HG03025 (cell line): ENCODE results near the gene CALD1.
A peak's percentile ranks its signal among the peaks of the same experiment; 100 is the strongest.

Experiments
- ATAC-seq: cut with Tn5 transposase; IDR thresholded peaks from one replicate; pipeline ENCODE4 v1.9.1; 2021; ENCODE audit warnings: mild to moderate bottlenecking, moderate library complexity; ENCODE audit not compliant: unreplicated experiment, low FRiP score

Gene CALD1

GRCh38 chr7:134986363-134987251 is 207.2 kb downstream of the CALD1 start, which contains the start of gene AGBL3:
AGBL3 (plus strand) TSS chr7:134986508; CDS start chr7:134987934, 1,426 bp downstream.
- peak; percentile 96 for ATAC-seq

- ATAC-seq = no peak
These were observed 208.7 kb downstream of the CALD1 start for GRCh38 chr7:134988161-134988560.

- ATAC-seq = no peak
These were observed 212.3 kb downstream of the CALD1 start for GRCh38 chr7:134991469-134992339.

GRCh38 chr7:134992626-134993179 is 213.3 kb downstream of the CALD1 start:
- peak; percentile 75 for ATAC-seq

- ATAC-seq = no peak
These were observed 214.5 kb downstream of the CALD1 start for GRCh38 chr7:134993877-134994456.

- peak; percentile 38 for ATAC-seq
These were observed 216.0 kb downstream of the CALD1 start for GRCh38 chr7:134995239-134996096.

- peak; percentile 40 for ATAC-seq
These were observed 216.7 kb downstream of the CALD1 start for GRCh38 chr7:134996097-134996550.

- no peak for ATAC-seq
These were observed 217.9 kb downstream of the CALD1 start for GRCh38 chr7:134997214-134997885.

- ATAC-seq = no peak
These were observed 219.7 kb downstream of the CALD1 start for GRCh38 chr7:134999136-134999535.

GRCh38 chr7:135001390-135002165 is 222.1 kb downstream of the CALD1 start:
- ATAC-seq = no peak

GRCh38 chr7:135012229-135012628 is 232.8 kb downstream of the CALD1 start:
- no peak for ATAC-seq
